Cardiac fibroblast (primary cell): ENCODE data around the gene MMP25.

ENCODE experiments used
- DNase-seq, 2 donors: peaks; one replicate each; pipeline versions ENCODE4 v3.0.0 to v3.0.0-alpha.2; 2010; ENCODE audit warnings: low read depth in 2 of 2
- H3K4me3 ChIP-seq, 2 donors: replicated peaks in 1 of 2; 1 replicate in 1 of 2; 2 replicates in 1 of 2; pipeline ENCODE4 v1.5.1; 2011; ENCODE audit warnings: low read depth in 2 of 2, low read length in 2 of 2, mild to moderate bottlenecking in 2 of 2, moderate library complexity in 1 of 2
- CTCF ChIP-seq: IDR thresholded peaks from one replicate; pipeline ENCODE4 v1.5.1; 2011; ENCODE audit warnings: low read depth, mild to moderate bottlenecking, low read length, inconsistent platforms

The MMP25 gene

DNA sequence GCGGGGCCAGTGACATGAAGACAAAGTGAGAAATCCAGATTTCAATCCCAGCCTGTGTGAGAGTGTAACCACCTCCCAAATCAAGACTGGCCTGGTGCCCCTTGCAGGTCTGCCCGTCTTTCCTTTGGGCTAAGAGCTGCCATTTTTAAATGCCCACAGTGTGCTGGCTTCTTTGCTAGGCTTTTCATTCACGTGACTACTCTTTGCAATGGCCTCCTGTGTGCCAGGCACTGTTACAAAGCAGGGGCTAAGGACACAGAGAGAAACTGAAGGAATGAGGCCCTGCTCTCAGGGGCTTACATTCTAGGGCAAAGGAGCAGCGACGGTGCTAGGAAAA, 53.0 kb downstream of the MMP25 start:
- DNase-seq: no peak
- no peak for TF ChIP-seq CTCF
- H3K4me3 ChIP-seq: no peak overlapping the region

- TF ChIP-seq CTCF: no peak
- peak; percentile 90 to 91 for DNase-seq
- H3K4me3 ChIP-seq: peak overlapping the region; percentile 7 to 13
Observed at GRCh38 chr16:3099732-3100499, 53.6 kb downstream of the MMP25 start.

DNA sequence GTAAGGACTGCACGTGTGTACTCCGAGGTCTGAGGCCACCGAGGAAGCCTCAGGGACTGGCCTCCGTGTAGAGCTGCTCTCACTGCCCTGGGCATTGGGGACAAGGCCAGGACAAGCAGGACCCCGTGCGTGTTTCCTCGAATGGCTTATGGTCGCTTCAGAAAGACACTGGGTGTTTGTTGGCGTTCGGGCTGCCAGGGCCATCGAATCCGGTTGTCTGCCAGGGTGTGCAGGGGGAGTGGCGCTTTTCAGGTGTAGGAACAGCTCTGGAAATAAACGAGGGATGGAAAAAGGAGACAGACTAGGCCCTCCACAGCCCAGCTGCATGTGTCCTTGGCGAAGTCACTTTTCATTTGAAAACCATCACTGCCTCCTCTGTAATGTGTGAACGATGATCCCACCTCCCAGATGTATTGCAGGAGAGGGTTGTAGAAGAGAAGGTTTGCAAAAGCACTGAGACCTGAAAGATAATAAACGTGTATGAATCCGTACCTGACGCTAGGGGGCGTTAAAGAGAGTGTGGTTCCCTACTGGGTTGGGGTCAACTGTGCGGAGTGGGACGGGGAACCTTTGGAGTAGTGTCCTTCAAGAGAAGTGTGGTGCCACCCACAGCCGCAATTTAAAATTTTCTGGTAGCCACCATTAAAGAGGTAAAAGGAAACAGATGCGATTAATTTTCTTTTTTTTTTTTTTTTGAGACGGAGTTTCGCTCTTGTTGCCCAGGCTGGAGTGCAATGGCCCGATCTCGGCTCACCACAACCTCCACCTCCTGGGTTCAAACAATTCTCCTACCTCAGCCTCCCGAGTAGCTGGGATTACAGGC, 54.9 kb downstream of the MMP25 start:
- peak; percentile 47 for TF ChIP-seq CTCF
- peak; percentile 33 to 37 for DNase-seq
- no peak overlapping the region for H3K4me3 ChIP-seq

GRCh38 chr16:3101841-3102470, 55.6 kb downstream of the MMP25 start:
- DNase-seq: peak in 1 of 2 donors; percentile 33
- no peak overlapping the region for H3K4me3 ChIP-seq
- TF ChIP-seq CTCF: no peak

DNA sequence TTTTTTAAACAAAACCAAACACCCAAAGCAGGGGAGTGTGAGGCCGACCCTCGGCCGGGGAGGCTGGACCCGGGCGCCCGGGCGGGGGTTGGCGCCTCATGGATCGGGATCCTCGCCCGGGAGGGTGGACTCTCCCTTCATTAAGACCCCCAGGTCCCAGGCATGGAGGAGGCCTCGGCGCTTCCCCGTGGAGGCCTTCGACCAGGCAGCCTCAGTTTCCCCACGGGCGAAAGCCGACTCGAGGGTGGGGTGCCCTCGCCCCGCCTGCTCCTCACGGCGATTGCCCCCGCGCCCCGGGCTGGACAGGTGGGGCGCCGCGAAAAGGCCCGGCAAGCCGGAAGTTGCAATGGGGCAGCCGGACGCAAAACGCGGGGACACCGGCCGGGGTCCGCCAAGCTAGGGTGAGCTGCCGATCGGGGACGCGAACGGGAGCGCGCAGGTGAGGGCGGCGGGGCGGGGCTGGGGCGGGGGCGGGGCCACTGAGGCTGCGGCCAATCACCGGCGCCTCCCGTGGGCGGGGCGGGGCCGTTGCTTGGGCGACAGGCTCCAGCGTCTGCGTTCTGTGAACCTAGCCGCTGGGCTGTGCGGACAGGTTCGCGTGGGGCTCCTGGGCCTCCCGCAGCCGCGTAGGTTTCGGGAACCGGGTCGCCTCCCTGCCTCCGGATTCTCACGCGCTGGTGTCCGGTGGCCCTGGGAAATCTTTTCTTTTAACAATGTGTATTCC, 60.0 kb downstream of the MMP25 start:
- peak; percentile 83 to 90 for DNase-seq
- H3K4me3 ChIP-seq: peak overlapping the region; percentile 52 to 60
- no peak for TF ChIP-seq CTCF
